Colon (tissue), 2 donors: ENCODE measurements around the gene SEPTIN3.
"Not testable (repeated sequence)": the region's sequence is repeated elsewhere in the genome, so short reads cannot be mapped to it uniquely, and the experiment has no call there.

Experiments used
- FAIRE-seq: peaks from 2 replicates; lab custom pipeline; 2012; peaks lifted over from hg19 to GRCh38; lab: Jason Lieb, UNC
- donor health status: control.
- donor health status: control.

Gene SEPTIN3

DNA sequence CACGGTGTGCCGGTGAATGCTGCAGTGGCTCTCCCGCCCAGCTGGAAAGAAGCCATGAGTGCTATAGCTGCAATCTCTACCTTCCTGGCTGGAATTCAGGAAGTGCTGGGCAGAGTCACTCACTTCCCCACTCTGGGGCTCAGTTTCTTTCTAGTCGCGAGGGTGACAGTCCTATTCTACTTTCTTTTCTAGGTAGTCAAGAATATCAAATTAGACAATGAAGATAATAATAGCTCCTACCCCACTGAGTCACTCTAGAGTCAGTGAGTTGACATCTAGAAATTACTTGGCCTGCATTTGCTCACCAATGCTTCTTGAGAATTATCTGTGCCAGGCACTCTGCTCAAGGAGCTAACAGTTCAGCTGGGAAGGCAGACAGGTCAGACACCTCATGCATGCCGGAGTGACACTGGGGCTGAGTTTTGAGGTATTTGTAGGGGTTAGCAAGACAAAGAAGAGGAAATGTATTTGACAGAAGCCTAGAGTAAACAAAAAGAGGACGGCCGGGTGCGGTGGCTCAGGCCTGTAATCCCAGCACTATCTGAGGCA, 25.5 kb upstream of the SEPTIN3 start:
- no peak for FAIRE-seq

DNA sequence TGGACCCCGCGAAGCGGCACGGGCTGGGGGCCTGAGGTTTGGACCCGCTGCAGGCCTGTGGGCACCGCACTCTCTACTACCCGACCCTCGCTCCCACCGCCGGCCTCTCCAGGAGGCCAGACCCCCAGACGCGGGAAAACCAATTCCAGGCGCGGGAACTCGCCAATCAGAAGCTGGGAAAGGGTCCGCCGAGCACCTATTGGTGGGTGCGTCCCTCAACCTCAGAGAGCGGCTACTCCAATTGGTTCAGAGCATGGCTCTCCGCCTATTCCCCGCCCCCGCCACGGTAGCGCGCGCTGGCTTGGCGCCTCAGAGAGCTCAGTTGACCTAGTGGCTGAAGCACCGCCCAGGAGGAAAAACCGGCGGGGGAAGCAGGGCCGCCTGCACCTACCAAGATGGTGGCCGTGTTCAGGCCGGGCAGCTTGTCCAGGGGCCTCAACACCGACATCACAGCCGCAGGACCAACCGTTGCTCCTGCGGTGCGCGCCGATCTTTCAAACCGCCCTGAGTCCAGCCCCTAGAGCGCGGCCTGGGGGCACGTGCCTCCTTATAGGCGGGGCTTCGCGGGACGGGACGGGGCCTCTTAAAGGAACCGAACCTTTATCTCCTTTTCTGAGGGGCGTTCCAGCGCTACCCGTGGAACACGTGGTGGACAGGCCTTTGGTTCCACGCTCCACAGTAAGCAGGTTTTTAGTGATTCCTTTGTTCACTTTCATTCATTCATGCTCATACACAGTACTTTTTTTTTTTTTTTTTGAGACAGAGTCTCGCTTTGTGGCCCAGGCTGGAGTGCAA, 22.4 kb upstream of the SEPTIN3 start, which contains the start of gene CENPM:
TSS of gene CENPM (minus strand) at position 524 of the 795 bp plus-strand sequence. CDS start at position 448, 76 bp downstream.
- FAIRE-seq: no peak

- FAIRE-seq: no peak
Measured at GRCh38 chr22:41947424-41948080, 21.7 kb upstream of the SEPTIN3 start.

DNA sequence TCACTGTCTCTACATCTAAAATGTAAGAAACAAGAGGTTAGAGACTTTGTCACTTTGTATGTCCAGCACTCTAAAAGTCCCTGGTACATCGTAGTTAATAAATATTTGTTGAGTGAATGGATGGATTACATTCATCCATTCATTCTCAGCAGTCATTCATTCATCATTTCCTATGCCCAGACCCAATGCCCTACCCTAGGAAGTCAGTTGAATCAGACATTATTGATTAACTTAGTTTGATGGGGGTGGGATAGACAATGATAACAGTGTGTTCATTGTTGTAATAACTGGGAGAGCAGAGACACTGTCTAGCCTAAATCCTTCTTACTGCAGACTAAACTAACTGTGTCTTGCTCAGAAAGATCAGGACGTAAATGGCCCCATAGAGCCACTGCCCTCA, 21.1 kb upstream of the SEPTIN3 start:
- no peak for FAIRE-seq

GRCh38 chr22:41948928-41949296, 20.3 kb upstream of the SEPTIN3 start:
- FAIRE-seq: not testable (repeated sequence)

DNA sequence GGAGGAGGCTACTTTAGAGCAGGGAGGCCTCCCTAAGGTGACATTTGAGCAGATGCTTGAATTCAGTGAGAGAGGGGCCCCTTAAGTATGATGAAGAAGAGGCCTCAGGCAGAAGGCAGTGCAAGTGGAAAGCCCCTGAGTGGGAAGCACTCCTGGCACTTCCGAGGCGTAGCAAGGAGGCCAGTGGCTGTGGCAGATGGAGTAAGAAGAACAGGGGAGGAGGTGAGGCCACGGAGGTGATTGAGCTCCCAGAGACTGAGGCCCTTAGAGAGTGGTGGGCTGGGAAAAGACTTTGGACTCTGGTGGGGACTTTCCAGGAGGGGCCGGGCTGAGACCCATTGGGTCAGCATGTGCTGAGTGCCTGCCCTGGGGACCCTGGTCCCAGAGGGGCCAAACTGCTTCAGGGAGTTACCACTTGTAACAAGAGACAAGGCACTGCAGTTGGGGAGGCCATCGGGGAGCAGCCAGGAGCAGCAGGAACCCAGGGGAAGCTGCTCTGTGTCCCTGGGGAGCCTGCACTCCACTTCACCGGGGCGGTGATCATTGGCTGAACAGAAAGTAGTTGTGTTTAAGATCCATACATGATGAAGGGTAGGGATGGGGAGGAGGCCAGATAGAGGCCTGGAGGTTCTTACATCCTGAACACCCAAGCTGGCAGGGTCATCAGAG, 19.8 kb upstream of the SEPTIN3 start:
- no peak for FAIRE-seq

DNA sequence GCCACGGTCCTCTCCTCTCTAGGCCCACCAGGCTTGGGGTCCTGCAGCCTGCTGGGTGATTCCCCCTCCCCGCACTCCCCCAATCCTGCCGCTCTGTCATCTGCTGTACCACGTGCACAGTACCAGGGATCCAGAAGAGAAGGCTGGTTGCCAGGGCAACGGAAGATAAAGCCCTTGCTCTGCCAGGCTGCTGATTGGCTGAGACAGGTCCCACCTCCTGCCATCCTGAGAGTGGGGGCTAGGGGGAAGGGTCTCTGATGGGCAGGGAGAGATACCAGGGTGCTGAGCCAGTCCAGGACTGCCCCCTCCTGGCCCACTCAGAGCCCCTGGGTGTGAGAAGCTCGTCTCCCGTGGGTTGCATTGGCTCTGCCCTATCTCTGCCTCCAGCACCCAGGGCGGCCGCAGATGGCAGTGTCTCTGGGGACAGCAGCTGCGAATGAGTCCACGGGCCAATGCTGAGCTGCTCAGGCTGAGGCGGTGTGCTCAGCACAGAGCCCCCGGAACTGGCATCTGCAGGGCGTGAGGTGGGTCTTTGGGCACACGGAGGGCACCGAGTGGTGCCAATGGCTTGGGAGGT, 17.3 kb upstream of the SEPTIN3 start, which contains the start of gene SMIM45:
TSS of gene SMIM45 (plus strand) at position 253 of the 577 bp plus-strand sequence.
- no peak for FAIRE-seq

- no peak for FAIRE-seq
Measured at GRCh38 chr22:41952713-41953112, 16.5 kb upstream of the SEPTIN3 start.

DNA sequence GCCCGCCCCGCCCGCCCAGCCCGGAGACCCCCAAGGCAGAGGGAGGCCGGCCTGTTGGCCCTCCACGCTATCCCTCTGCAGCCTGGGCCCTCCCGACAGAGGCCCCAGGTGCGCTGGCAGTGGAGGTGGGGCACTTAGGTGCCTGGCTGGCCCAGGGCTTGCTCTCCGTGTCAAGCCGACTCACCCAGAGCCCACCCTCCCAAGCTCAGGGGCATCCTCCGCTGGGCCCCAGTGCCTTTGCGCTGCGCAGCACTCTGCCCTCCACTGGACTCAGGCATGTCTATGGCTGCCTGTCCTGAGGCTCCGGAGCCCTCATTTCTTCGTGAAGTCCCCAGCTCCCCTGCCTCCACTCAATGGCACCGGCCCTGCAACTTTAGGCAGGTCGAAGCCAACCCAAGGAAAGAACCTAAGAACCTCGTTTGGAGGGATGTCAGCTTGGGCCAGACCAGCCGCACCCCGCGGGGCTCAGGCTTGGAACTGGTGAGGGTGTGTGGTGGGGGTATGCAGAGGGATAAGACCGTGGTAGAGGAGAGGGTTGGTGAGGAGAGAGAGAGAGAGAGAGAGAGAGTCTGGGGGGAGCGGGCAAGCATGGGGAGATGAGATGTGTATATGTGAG, 11.2 kb upstream of the SEPTIN3 start:
- FAIRE-seq: no peak

DNA sequence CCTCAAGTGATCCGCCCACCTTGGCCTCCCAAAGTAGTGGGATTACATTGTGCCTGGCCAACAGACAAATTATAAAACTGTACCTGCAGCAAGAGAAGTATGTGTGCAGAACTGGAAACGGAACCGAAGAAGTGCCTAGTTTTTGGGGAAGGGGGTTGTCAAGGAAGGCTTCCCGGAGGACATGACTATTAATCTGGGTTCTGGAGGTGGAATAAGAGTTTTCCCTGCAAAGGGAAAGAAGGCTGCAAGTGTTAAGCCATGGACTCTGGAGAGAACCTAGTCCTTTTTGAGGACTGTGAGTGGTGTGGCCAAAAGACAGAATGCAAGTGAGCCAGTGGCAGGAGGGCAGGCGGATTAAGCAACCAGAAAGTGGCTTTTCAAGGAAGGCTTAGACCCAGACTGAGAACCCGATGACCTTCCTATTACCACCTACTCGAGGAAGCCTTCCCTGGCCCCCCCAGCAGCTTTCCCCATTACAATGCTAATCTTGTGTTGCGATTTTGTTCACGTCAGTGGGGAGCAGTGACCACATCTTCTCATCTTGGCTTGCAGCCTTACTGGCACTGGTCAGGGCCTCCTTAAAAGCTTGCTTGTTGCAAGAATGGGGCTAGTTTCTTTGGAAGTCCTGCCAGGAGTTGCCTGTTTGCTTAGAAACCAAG, 5.7 kb upstream of the SEPTIN3 start:
- no peak for FAIRE-seq

- FAIRE-seq: no peak
Measured at GRCh38 chr22:41964112-41964491, 5.1 kb upstream of the SEPTIN3 start.

GRCh38 chr22:41966225-41966606, 3.0 kb upstream of the SEPTIN3 start:
- no peak for FAIRE-seq

DNA sequence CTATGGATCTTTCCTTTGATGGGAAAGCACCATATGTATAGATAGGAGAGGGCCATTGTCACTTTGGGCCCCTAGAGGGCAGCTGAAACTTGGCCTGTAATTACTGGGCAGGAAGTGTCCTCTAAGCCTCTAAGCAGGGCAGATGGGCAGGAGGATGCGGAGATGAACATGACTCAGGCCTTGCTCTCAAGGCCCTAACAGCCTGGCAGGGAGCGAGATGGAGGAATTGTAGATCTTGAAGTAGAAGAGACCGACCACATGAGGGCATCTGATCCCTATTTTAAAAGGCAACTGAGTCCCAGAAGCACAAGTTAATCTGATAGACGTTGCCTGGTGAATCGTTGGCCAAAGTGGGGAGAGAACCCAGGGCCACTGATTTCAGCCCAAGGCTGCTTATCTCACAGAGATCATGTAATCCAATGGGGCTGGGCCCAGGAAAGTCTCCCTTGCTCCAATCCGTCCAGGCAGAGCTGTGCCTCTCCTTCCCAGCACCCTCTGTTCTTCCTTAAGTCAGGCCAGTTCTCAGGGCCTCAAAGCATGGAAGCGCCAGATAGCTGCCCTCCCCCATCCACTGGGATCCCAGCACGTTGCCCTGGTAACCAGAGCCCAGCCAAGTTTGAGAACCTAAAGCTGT, 2.5 kb upstream of the SEPTIN3 start:
- no peak for FAIRE-seq

- FAIRE-seq: no peak
Measured at GRCh38 chr22:41968601-41969000, 642 bp upstream of the SEPTIN3 start.

DNA sequence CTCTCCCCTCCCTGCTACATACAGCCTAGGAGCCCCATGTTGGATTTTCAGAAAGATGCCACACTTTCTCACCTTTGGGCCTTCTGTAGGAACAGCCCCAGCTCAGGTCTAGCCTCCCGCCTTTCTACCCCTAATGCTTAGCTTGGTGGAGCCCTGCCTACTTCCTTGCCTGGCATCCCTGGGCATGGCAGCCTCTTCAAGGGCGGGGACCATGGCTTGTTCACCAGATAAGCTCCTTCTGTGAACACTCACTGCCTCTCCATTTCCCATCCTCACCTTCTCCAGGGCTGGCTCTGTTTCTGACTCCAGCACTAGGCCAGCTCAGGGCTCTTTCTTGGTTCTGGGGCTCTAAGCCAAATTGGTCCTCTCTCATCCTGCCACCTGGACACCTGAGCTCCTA, 1.4 kb downstream of the SEPTIN3 start:
- FAIRE-seq: no peak

GRCh38 chr22:41971431-41971830, 2.2 kb downstream of the SEPTIN3 start:
- no peak for FAIRE-seq

GRCh38 chr22:41974691-41975290, 5.5 kb downstream of the SEPTIN3 start:
- FAIRE-seq: no peak

DNA sequence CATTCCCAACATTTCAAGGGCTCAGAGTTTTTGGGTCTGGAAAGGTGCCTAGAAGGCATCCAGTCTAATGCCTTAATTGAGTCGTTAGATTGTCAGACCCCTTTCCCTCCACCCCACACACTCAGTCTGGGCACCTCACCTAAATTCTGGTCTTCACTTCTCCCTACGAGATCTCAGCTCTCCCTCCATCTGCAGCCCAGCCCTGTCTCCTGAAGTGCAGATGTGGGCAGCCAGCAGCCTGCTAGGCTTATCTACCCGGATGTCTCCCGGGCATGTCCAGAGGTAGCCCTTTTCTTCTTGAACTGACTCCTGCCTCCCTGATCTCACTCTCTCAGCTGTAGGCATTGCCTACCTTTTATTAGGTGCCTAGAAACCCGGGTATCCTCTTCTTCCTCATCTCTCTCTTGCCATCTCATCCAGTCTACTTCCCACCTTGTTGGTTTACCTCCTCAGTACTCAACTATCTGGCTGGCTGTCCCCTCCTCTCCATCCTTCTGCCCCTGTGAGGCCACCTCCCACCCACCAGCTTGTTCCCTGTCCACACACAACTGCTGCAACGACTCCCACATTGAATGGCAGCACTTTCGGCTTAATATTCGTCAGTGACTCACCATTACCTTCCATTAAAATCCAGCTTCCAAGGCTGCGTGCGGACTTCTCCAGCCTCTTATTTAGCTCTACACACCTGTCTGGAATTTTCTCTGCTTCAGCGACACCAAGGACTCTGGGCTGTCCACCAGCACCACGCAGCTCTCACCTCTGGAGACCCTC, 6.2 kb downstream of the SEPTIN3 start:
- FAIRE-seq: no peak

- no peak for FAIRE-seq
Measured at GRCh38 chr22:41976070-41976901, 7.0 kb downstream of the SEPTIN3 start.
